Thymus (tissue), 11 donors: ENCODE data around the gene FGFBP2. TPM values are rescaled to one million over a fixed set of nuclear protein-coding genes. Genes with fewer than 3 reads are reported as not detected.
"Not testable (repeated sequence)": the region's sequence is repeated elsewhere in the genome, so short reads cannot be mapped to it uniquely, and the experiment has no call there.

Source experiments
- DNase-seq, 9 donors: peaks; one replicate each; pipeline ENCODE4 v3.0.0-alpha.2; 2013; ENCODE audit warnings: low spot score in 9 of 9, low read depth in 6 of 9, missing footprints in 1 of 9
- H3K27ac ChIP-seq, 2 donors: one replicate each; pipeline ENCODE4 v1.5.1; 2013; ENCODE audit warnings: control low read depth in 1 of 2, low read depth in 1 of 2, low read length in 1 of 2, mild to moderate bottlenecking in 1 of 2, moderate library complexity in 1 of 2
- H3K27me3 ChIP-seq, 2 donors: one replicate each; pipeline ENCODE4 v1.5.1; 2013; ENCODE audit warnings: low read length in 1 of 2; ENCODE audit not compliant: control insufficient read depth in 2 of 2, insufficient read depth in 1 of 2
- H3K36me3 ChIP-seq, 2 donors: one replicate each; pipeline ENCODE4 v1.5.1; 2013; ENCODE audit warnings: low read length in 1 of 2, mild to moderate bottlenecking in 1 of 2, moderate library complexity in 1 of 2; ENCODE audit not compliant: control insufficient read depth in 2 of 2, insufficient read depth in 2 of 2
- H3K4me1 ChIP-seq, 2 donors: one replicate each; pipeline ENCODE4 v1.5.1; 2013; ENCODE audit warnings: low read length in 2 of 2; ENCODE audit not compliant: control insufficient read depth in 2 of 2, insufficient read depth in 2 of 2
- H3K4me3 ChIP-seq, 2 donors: one replicate each; pipeline ENCODE4 v1.5.1; 2013; ENCODE audit warnings: low read length in 2 of 2, control low read depth in 1 of 2, mild to moderate bottlenecking in 1 of 2
- H3K9me3 ChIP-seq, 2 donors: one replicate each; pipeline ENCODE4 v1.5.1; 2013; ENCODE audit warnings: low read length in 1 of 2, mild to moderate bottlenecking in 1 of 2; ENCODE audit not compliant: control insufficient read depth in 2 of 2, insufficient read depth in 1 of 2
- WGBS: extraction: QIAGEN DNeasy Blood & Tissue Kit; methylation state at CpG from one replicate; pipeline ENCODE4 v1.1.7; 2013; 5-methylcytosine and 5-hydroxymethylcytosine counted together
- polyA plus RNA-seq: library from polyadenylated mRNA; stranded (reverse); fragments of 200-250 nt; gene quantifications from one replicate; pipeline ENCODE4 v1.2.3, GENCODE V29; 2013
- total RNA-seq: library from RNA; stranded (reverse); fragments of 120-200 nt; gene quantifications from one replicate; pipeline ENCODE4 v1.2.4, GENCODE V29; 2013
- donor health status: healthy.

Gene FGFBP2
- total and polyA plus RNA-seq, 2 donors, result 4.4 to 16.4 TPM

DNA sequence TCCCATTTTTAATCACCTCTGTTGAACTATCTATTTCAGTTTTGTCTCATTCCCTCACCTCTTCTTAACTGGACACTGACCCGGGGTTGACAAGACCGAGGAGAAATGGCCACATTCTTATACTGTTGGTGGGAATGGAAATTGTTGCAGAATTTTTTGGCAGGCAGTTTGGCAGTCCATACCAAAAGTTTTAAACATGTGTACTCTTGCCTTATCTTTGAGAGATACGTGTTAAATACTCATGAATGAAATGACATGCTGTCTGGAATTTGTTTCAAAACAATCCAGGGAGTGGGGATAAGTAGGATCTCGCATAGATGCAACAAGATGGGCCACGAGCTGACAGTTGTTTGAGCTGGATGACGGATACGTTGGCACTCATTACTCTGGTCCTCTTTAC is 36.5 kb downstream of the FGFBP2 start:
- Histone ChIP-seq H3K9me3 (no peaks in the 10 kb centered on the region), H3K36me3 (no peaks in the 10 kb centered on the region), H3K27ac (no peak overlapping the region), H3K4me3 (no peak overlapping the region), H3K27me3 (no peaks in the 10 kb centered on the region), H3K4me1 (peaks cover 0 to 7% of the 10 kb centered on the region in 2 donors)
- WGBS, result 91% methylated on average over 7 of the region's 7 CpGs
- no peak for DNase-seq

- no peak for DNase-seq
- Histone ChIP-seq H3K27me3 (no peaks in the 10 kb centered on the region), H3K9me3 (no peaks in the 10 kb centered on the region), H3K4me1 (peaks cover 0 to 7% of the 10 kb centered on the region in 2 donors), H3K4me3 (no peak overlapping the region), H3K36me3 (no peaks in the 10 kb centered on the region), H3K27ac (no peak overlapping the region)
- WGBS, result 96% methylated on average over 3 of the region's 3 CpGs
These were observed 37.1 kb downstream of the FGFBP2 start for GRCh38 chr4:15925830-15926229.

- no peaks in the 10 kb centered on the region for H3K4me1 ChIP-seq
- WGBS, result 100% methylated on average over 1 of the region's 1 CpG
- no peaks in the 10 kb centered on the region for H3K36me3 ChIP-seq
- peaks cover 0 to 2% of the 10 kb centered on the region in 2 donors for H3K27me3 ChIP-seq
- H3K9me3 ChIP-seq, result no peaks in the 10 kb centered on the region
- H3K27ac ChIP-seq, result no peak overlapping the region
- no peak for DNase-seq
- no peak overlapping the region for H3K4me3 ChIP-seq
These were observed 41.4 kb downstream of the FGFBP2 start for GRCh38 chr4:15921592-15921932.

- H3K4me1 ChIP-seq, result no peaks in the 10 kb centered on the region
- no peak for DNase-seq
- no peak overlapping the region for H3K4me3 ChIP-seq
- no peak overlapping the region for H3K27ac ChIP-seq
- H3K9me3 ChIP-seq, result no peaks in the 10 kb centered on the region
- H3K36me3 ChIP-seq, result no peaks in the 10 kb centered on the region
- 95% methylated on average over 4 of the region's 4 CpGs for WGBS
- H3K27me3 ChIP-seq, result peaks cover 0 to 2% of the 10 kb centered on the region in 2 donors
These were observed 42.0 kb downstream of the FGFBP2 start for GRCh38 chr4:15920723-15921591.

GRCh38 chr4:15918484-15919129 is 44.4 kb downstream of the FGFBP2 start:
- DNase-seq, result no peak
- H3K27ac ChIP-seq, result no peak overlapping the region
- no peaks in the 10 kb centered on the region for H3K36me3 ChIP-seq
- no peak overlapping the region for H3K4me3 ChIP-seq
- WGBS, result 88% methylated on average over 4 of the region's 4 CpGs
- H3K9me3 ChIP-seq, result no peaks in the 10 kb centered on the region
- no peaks in the 10 kb centered on the region for H3K4me1 ChIP-seq
- peaks cover 0 to 2% of the 10 kb centered on the region in 2 donors for H3K27me3 ChIP-seq

DNA sequence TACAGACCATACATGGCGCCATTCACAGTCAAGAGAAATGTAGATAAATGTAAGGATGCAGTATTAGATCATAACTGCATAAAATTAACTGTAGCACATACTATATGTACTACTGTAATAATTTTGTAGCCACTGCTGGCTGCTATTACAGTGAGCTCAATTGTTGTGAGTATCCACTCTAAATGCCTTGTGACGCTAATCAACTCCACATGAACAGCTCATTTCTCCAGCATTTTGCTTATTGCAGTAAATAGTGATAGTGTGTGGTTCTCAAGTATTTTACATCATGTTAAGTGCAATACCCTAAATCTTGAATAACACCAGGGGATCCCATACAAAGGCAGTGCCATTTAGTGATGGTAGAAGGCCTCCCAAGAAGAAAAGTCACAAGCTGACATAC is 45.7 kb downstream of the FGFBP2 start:
- peaks cover 0 to 2% of the 10 kb centered on the region in 2 donors for H3K27me3 ChIP-seq
- WGBS, result 95% methylated on average over 2 of the region's 2 CpGs
- no peaks in the 10 kb centered on the region for H3K4me1 ChIP-seq
- H3K4me3 ChIP-seq, result no peak overlapping the region
- H3K9me3 ChIP-seq, result no peaks in the 10 kb centered on the region
- no peak for DNase-seq
- no peak overlapping the region for H3K27ac ChIP-seq
- H3K36me3 ChIP-seq, result no peaks in the 10 kb centered on the region

DNA sequence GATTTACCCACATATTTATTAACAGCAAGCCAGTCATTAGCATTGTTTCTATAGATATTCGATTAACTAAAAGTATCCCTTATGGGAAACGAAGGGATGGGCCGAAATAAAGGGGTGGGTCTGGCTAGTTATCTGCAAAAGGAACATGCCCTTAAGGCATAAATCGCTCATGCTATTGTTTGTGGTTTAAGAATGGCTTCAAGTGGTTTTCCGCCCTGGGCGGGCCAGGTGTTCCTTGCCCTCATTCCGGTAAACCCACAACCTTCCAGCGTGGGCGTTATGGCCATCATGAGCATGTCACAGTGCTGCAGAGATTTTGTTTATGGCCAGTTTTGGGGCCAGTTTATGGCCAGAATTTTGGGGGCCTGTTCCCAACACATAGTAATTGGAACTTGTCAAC is 46.6 kb downstream of the FGFBP2 start:
- not testable (repeated sequence) for H3K9me3 ChIP-seq, H3K36me3 ChIP-seq, H3K27me3 ChIP-seq, H3K27ac ChIP-seq, DNase-seq, H3K4me1 ChIP-seq, H3K4me3 ChIP-seq
- WGBS, result 95% methylated on average over 9 of the region's 9 CpGs

DNA sequence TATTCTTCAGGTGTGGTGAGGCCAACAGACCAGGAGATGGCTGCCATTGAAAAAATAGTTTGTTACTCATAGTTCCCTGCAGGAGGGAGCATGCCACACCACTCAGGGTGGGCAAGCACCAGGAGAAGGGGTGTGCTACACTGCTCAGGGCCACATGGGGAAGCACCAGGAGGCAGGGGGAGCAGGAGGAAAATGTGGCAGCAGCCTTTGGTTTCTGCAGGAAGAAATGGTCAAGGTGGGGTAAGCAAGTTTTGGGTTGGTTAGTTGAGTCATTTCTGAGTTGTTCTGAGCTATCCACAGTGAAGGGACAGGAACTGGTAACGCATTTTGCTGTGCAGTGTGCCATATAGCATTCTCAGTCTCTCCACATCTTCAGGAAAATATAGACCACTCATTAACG is 48.2 kb downstream of the FGFBP2 start:
- no peaks in the 10 kb centered on the region for H3K27me3 ChIP-seq
- no peak overlapping the region for H3K27ac ChIP-seq
- DNase-seq, result no peak
- H3K4me1 ChIP-seq, result no peaks in the 10 kb centered on the region
- no peaks in the 10 kb centered on the region for H3K9me3 ChIP-seq
- 96% methylated on average over 2 of the region's 2 CpGs for WGBS
- no peaks in the 10 kb centered on the region for H3K36me3 ChIP-seq
- H3K4me3 ChIP-seq, result no peak overlapping the region

DNA sequence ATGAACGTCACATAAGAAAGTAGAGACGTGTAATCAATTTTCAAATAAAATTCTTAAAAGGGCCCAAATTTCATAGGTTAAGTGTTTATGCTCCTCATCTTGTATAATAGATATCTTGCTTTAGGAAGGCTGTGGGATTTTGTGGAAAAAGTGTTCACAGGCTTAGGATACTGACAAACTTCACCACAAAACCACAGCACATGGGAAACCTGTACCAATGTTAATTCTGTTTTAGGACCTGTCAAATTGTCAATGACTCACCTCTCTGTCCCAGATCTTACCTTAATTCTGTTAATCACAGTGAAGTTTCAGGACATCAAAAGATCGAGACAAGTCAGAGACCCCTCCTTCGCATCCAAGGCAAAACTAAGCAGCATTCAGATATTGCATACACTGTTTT is 48.7 kb downstream of the FGFBP2 start:
- Histone ChIP-seq H3K36me3 (no peaks in the 10 kb centered on the region), H3K4me3 (no peak overlapping the region), H3K4me1 (no peaks in the 10 kb centered on the region), H3K27me3 (no peaks in the 10 kb centered on the region), H3K27ac (no peak overlapping the region), H3K9me3 (no peaks in the 10 kb centered on the region)
- no peak for DNase-seq
- 97% methylated on average over 4 of the region's 4 CpGs for WGBS
